Activated naive CD8-positive, alpha-beta T cell (primary cell): Measurements from ENCODE around the gene HABP4.

Experiments
- H3K27ac Mint-ChIP-seq: one replicate; pipeline ENCODE4 v1.8.0; 2021; ENCODE audit warnings: mixed read lengths
- H3K27me3 Mint-ChIP-seq: one replicate; pipeline ENCODE4 v1.8.0; 2021; ENCODE audit warnings: mixed read lengths
- H3K36me3 Mint-ChIP-seq: one replicate; pipeline ENCODE4 v1.8.0; 2021; ENCODE audit warnings: mixed read lengths
- H3K4me1 Mint-ChIP-seq: one replicate; pipeline ENCODE4 v1.8.0; 2021; ENCODE audit warnings: low read depth, mixed read lengths
- H3K4me3 Mint-ChIP-seq: one replicate; pipeline ENCODE4 v1.8.0; 2021; ENCODE audit warnings: mild to moderate bottlenecking, mixed read lengths
- H3K9me3 Mint-ChIP-seq: one replicate; pipeline ENCODE4 v1.8.0; 2021; ENCODE audit warnings: low read depth, mixed read lengths

Gene HABP4

GRCh38 chr9:96509026-96509425 is 59.1 kb downstream of the HABP4 start:
- no peak overlapping the region for H3K27ac Mint-ChIP-seq
- no peak overlapping the region for H3K4me3 Mint-ChIP-seq
- peaks cover 2% of the 10 kb centered on the region for H3K4me1 Mint-ChIP-seq
- no peaks in the 10 kb centered on the region for H3K36me3 Mint-ChIP-seq
- H3K9me3 Mint-ChIP-seq, result no peaks in the 10 kb centered on the region
- H3K27me3 Mint-ChIP-seq, result no peaks in the 10 kb centered on the region

- Mint-ChIP-seq H3K36me3 (peaks cover under 1% of the 10 kb centered on the region), H3K27me3 (no peaks in the 10 kb centered on the region), H3K4me3 (no peak overlapping the region), H3K4me1 (peaks cover 2% of the 10 kb centered on the region), H3K9me3 (no peaks in the 10 kb centered on the region), H3K27ac (peak overlapping the region; percentile 34)
Measured at GRCh38 chr9:96509848-96510247, 59.9 kb downstream of the HABP4 start.

- Mint-ChIP-seq H3K27ac (no peak overlapping the region), H3K27me3 (no peaks in the 10 kb centered on the region), H3K4me1 (peaks cover 2% of the 10 kb centered on the region), H3K36me3 (peaks cover 2% of the 10 kb centered on the region), H3K9me3 (no peaks in the 10 kb centered on the region), H3K4me3 (no peak overlapping the region)
Measured at GRCh38 chr9:96510258-96510657, 60.3 kb downstream of the HABP4 start.

GRCh38 chr9:96512240-96512639 is 62.3 kb downstream of the HABP4 start:
- H3K4me3 Mint-ChIP-seq, result no peak overlapping the region

GRCh38 chr9:96513622-96514021 is 63.7 kb downstream of the HABP4 start:
- Mint-ChIP-seq H3K4me1 (peaks cover 2% of the 10 kb centered on the region), H3K4me3 (no peak overlapping the region), H3K36me3 (peaks cover 2% of the 10 kb centered on the region), H3K9me3 (no peaks in the 10 kb centered on the region), H3K27ac (no peak overlapping the region), H3K27me3 (no peaks in the 10 kb centered on the region)

More at GRCh38 chr9:96512240-96512639, 62.3 kb downstream of the HABP4 start:
- H3K27me3 Mint-ChIP-seq, result no peaks in the 10 kb centered on the region
- peaks cover 2% of the 10 kb centered on the region for H3K4me1 Mint-ChIP-seq
- H3K9me3 Mint-ChIP-seq, result no peaks in the 10 kb centered on the region
- H3K36me3 Mint-ChIP-seq, result peaks cover 2% of the 10 kb centered on the region
- no peak overlapping the region for H3K27ac Mint-ChIP-seq

GRCh38 chr9:96514108-96514799 is 64.3 kb downstream of the HABP4 start:
- Mint-ChIP-seq H3K27ac (no peak overlapping the region), H3K9me3 (no peaks in the 10 kb centered on the region), H3K36me3 (peaks cover 2% of the 10 kb centered on the region), H3K4me3 (no peak overlapping the region), H3K4me1 (peaks cover 2% of the 10 kb centered on the region), H3K27me3 (no peaks in the 10 kb centered on the region)

GRCh38 chr9:96514800-96515158 is 64.8 kb downstream of the HABP4 start:
- peaks cover 2% of the 10 kb centered on the region for H3K4me1 Mint-ChIP-seq
- peaks cover 4% of the 10 kb centered on the region for H3K36me3 Mint-ChIP-seq
- H3K27ac Mint-ChIP-seq, result no peak overlapping the region
- H3K27me3 Mint-ChIP-seq, result no peaks in the 10 kb centered on the region
- H3K9me3 Mint-ChIP-seq, result no peaks in the 10 kb centered on the region
- H3K4me3 Mint-ChIP-seq, result no peak overlapping the region

- H3K4me1 Mint-ChIP-seq, result no peaks in the 10 kb centered on the region
- H3K36me3 Mint-ChIP-seq, result peaks cover 5% of the 10 kb centered on the region
- H3K4me3 Mint-ChIP-seq, result no peak overlapping the region
- H3K27me3 Mint-ChIP-seq, result no peaks in the 10 kb centered on the region
- no peaks in the 10 kb centered on the region for H3K9me3 Mint-ChIP-seq
- no peak overlapping the region for H3K27ac Mint-ChIP-seq
Measured at GRCh38 chr9:96515621-96516470, 65.9 kb downstream of the HABP4 start.

- H3K27me3 Mint-ChIP-seq, result no peaks in the 10 kb centered on the region
- H3K27ac Mint-ChIP-seq, result no peak overlapping the region
- peaks cover 19% of the 10 kb centered on the region for H3K4me1 Mint-ChIP-seq
- H3K36me3 Mint-ChIP-seq, result peaks cover 9% of the 10 kb centered on the region
- H3K4me3 Mint-ChIP-seq, result no peak overlapping the region
- no peaks in the 10 kb centered on the region for H3K9me3 Mint-ChIP-seq
Measured at GRCh38 chr9:96519095-96519494, 69.1 kb downstream of the HABP4 start.

GRCh38 chr9:96519787-96520186 is 69.8 kb downstream of the HABP4 start:
- Mint-ChIP-seq H3K4me1 (peaks cover 19% of the 10 kb centered on the region), H3K9me3 (no peaks in the 10 kb centered on the region), H3K27me3 (no peaks in the 10 kb centered on the region), H3K27ac (no peak overlapping the region), H3K36me3 (peaks cover 10% of the 10 kb centered on the region), H3K4me3 (no peak overlapping the region)

GRCh38 chr9:96522366-96522765 is 72.4 kb downstream of the HABP4 start:
- H3K27me3 Mint-ChIP-seq, result no peaks in the 10 kb centered on the region
- no peak overlapping the region for H3K4me3 Mint-ChIP-seq
- no peak overlapping the region for H3K27ac Mint-ChIP-seq
- H3K36me3 Mint-ChIP-seq, result peaks cover 9% of the 10 kb centered on the region
- no peaks in the 10 kb centered on the region for H3K9me3 Mint-ChIP-seq
- H3K4me1 Mint-ChIP-seq, result peaks cover 19% of the 10 kb centered on the region

- peaks cover 12% of the 10 kb centered on the region for H3K36me3 Mint-ChIP-seq
Measured at GRCh38 chr9:96523374-96523773, 73.4 kb downstream of the HABP4 start.

GRCh38 chr9:96524045-96524444 is 74.1 kb downstream of the HABP4 start:
- no peaks in the 10 kb centered on the region for H3K9me3 Mint-ChIP-seq
- H3K4me1 Mint-ChIP-seq, result peaks cover 19% of the 10 kb centered on the region
- H3K27me3 Mint-ChIP-seq, result no peaks in the 10 kb centered on the region
- H3K36me3 Mint-ChIP-seq, result peaks cover 12% of the 10 kb centered on the region
- no peak overlapping the region for H3K27ac Mint-ChIP-seq
- H3K4me3 Mint-ChIP-seq, result no peak overlapping the region

More at GRCh38 chr9:96523374-96523773, 73.4 kb downstream of the HABP4 start:
- H3K27me3 Mint-ChIP-seq, result no peaks in the 10 kb centered on the region
- no peak overlapping the region for H3K27ac Mint-ChIP-seq
- H3K9me3 Mint-ChIP-seq, result no peaks in the 10 kb centered on the region
- H3K4me1 Mint-ChIP-seq, result peaks cover 19% of the 10 kb centered on the region
- H3K4me3 Mint-ChIP-seq, result no peak overlapping the region

GRCh38 chr9:96524764-96525163 is 74.8 kb downstream of the HABP4 start:
- Mint-ChIP-seq H3K4me1 (peaks cover 19% of the 10 kb centered on the region), H3K4me3 (no peak overlapping the region), H3K27ac (no peak overlapping the region), H3K27me3 (no peaks in the 10 kb centered on the region), H3K9me3 (no peaks in the 10 kb centered on the region), H3K36me3 (peaks cover 10% of the 10 kb centered on the region)

- Mint-ChIP-seq H3K36me3 (peaks cover 16% of the 10 kb centered on the region), H3K9me3 (no peaks in the 10 kb centered on the region), H3K4me1 (no peaks in the 10 kb centered on the region), H3K4me3 (no peak overlapping the region), H3K27ac (no peak overlapping the region), H3K27me3 (no peaks in the 10 kb centered on the region)
Measured at GRCh38 chr9:96532173-96532572, 82.2 kb downstream of the HABP4 start.
